Hepatocyte (in vitro differentiated cells): ENCODE measurements around the gene TTLL7.

Experiments used
- CTCF ChIP-seq: fragments of 200-600 bp; sonication (generic); IDR thresholded peaks from 2 replicates; pipeline ENCODE4 v1.5.1; 2016; ENCODE audit warnings: antibody characterized with exemption, mild to moderate bottlenecking; ENCODE audit not compliant: poor library complexity
- EZH2 ChIP-seq: fragments of 200-600 bp; sonication (generic); IDR thresholded peaks from 2 replicates; pipeline ENCODE4 v1.6.1; 2016; ENCODE audit warnings: antibody characterized with exemption, mild to moderate bottlenecking, borderline replicate concordance

- no peak for TF ChIP-seq CTCF
- TF ChIP-seq EZH2: no peak
Measured at GRCh38 chr1:84013708-84014107, 14.8 kb upstream of the TTLL7 start.
